Large intestine (tissue), 3 donors: ENCODE measurements around the gene STX11. TPM values are rescaled to one million over a fixed set of nuclear protein-coding genes. Genes with fewer than 3 reads are reported as not detected.
A peak's percentile ranks its signal among the peaks of the same experiment; 100 is the strongest.

Source experiments
- DNase-seq, 2 donors: peaks; one replicate each; pipeline versions ENCODE4 v3.0.0 to v3.0.0-alpha.2; 2013
- H3K27ac ChIP-seq: one replicate; pipeline ENCODE4 v1.5.1; 2013; ENCODE audit warnings: low read length
- H3K27me3 ChIP-seq: 2 replicates; pipeline ENCODE4 v1.6.1; 2013; ENCODE audit warnings: low read length; ENCODE audit not compliant: control insufficient read depth, insufficient read depth
- H3K36me3 ChIP-seq: 2 replicates; pipeline ENCODE4 v1.6.1; 2013; ENCODE audit warnings: low read length; ENCODE audit not compliant: control insufficient read depth, insufficient read depth
- H3K4me1 ChIP-seq: one replicate; pipeline ENCODE4 v1.6.1; 2013; ENCODE audit warnings: low read length; ENCODE audit not compliant: control insufficient read depth, insufficient read depth
- H3K4me3 ChIP-seq: one replicate; pipeline ENCODE4 v1.5.1; 2013; ENCODE audit warnings: low read length
- H3K9me3 ChIP-seq: one replicate; pipeline ENCODE4 v1.6.1; 2013; ENCODE audit warnings: mild to moderate bottlenecking, low read depth, low read length, moderate library complexity; ENCODE audit not compliant: control insufficient read depth
- WGBS: methylation state at CpG from one replicate; pipeline ENCODE4 v1.1.5; 2013; ENCODE audit warnings: low lambda C conversion rate; ENCODE audit not compliant: insufficient coverage; 5-methylcytosine and 5-hydroxymethylcytosine counted together
- polyA plus RNA-seq: library from polyadenylated mRNA; unstranded; fragments of 120-200 nt; gene quantifications from one replicate; pipeline ENCODE4 v1.2.1, GENCODE V29; 2013

The STX11 gene
- polyA plus RNA-seq, 1 donor: 2.6 TPM

GRCh38 chr6:144211160-144211559 lies 60.8 kb downstream of the STX11 start:
- Histone ChIP-seq H3K27ac (no peak overlapping the region), H3K4me1 (peaks cover 9% of the 10 kb centered on the region), H3K4me3 (no peak overlapping the region), H3K9me3 (no peaks in the 10 kb centered on the region), H3K36me3 (no peaks in the 10 kb centered on the region), H3K27me3 (peaks cover 3% of the 10 kb centered on the region)
- no peak for DNase-seq
- WGBS: 100% methylated on average over 3 of the region's 7 CpGs

DNA sequence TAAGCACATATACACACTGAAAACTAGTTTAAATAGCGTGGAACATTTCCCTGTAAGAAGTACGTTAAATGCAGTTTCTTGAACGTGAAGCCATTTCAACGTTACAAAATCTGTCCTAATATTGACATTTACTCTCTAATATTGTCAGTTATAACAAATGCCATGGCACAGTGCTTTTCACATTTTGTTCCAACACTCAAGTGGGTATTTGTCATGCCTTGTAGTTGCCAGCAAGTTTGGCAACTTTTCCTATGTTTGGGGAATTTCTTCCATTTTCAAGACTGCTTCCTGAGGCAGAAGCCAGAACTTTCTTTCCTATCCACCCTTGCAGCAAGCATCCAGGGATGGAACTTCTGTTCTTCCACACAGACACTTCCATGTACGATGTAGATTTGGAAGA lies 63.0 kb downstream of the STX11 start:
- Histone ChIP-seq H3K9me3 (no peaks in the 10 kb centered on the region), H3K27me3 (peaks cover 3% of the 10 kb centered on the region), H3K27ac (no peak overlapping the region), H3K4me3 (no peak overlapping the region), H3K4me1 (peaks cover 9% of the 10 kb centered on the region), H3K36me3 (no peaks in the 10 kb centered on the region)
- DNase-seq: no peak
- WGBS: no CpG with 5 or more reads among the region's 5 CpGs

- WGBS: 100% methylated on average over 1 of the region's 2 CpGs
- Histone ChIP-seq H3K9me3 (no peaks in the 10 kb centered on the region), H3K36me3 (no peaks in the 10 kb centered on the region), H3K27me3 (peaks cover 3% of the 10 kb centered on the region), H3K4me1 (peaks cover 9% of the 10 kb centered on the region), H3K27ac (no peak overlapping the region), H3K4me3 (no peak overlapping the region)
- no peak for DNase-seq
These were observed 63.7 kb downstream of the STX11 start for GRCh38 chr6:144214029-144214428.

DNA sequence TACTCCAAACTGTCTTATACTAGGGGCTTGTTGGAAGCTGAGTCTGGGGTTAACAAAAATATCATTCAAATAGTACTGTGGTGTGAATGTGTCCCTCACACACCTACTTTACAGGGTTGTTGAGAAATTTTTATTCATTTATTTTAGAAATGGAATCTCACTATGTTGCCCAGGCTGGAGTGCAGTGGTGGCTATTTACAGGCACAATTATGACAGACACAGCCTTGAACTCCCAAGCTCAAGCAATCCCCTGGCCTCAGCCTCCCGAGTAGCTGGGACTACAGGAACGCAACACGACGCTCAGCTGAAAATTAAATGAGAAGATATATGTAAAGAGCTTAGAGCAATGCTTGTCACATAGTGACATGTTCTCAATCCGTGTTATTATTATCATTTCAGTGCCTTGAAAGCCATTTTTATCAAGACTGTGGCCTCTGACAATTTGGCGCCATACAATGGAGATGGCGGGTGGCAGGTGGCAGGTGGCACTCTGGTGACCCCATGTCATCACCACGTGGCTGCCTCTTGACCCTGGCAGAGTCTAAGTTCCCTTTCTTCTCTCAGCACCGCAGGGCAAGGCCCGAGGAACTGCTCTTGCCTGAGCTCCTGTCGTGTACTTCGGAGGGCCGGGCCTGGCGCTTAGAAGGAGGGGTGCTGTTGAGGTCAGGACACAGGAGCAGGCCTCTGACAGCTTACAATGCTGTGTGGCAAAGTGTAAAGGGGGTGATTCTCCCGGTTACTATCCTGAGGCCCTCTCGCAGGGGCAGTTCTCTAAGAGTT lies 64.5 kb downstream of the STX11 start:
- Histone ChIP-seq H3K9me3 (no peaks in the 10 kb centered on the region), H3K36me3 (no peaks in the 10 kb centered on the region), H3K27ac (peak overlapping the region; percentile 97), H3K4me3 (peak overlapping the region; percentile 79), H3K27me3 (peaks cover under 1% of the 10 kb centered on the region), H3K4me1 (peaks cover 9% of the 10 kb centered on the region)
- WGBS: no CpG with 5 or more reads among the region's 16 CpGs
- no peak for DNase-seq

GRCh38 chr6:144215402-144215931 lies 65.2 kb downstream of the STX11 start:
- WGBS: no CpG with 5 or more reads among the region's 10 CpGs
- H3K4me1 ChIP-seq: peaks cover 9% of the 10 kb centered on the region
- DNase-seq: peak in 1 of 2 donors; percentile 22
- H3K9me3 ChIP-seq: no peaks in the 10 kb centered on the region
- H3K36me3 ChIP-seq: no peaks in the 10 kb centered on the region
- peak overlapping the region; percentile 97 for H3K27ac ChIP-seq
- peak overlapping the region; percentile 79 for H3K4me3 ChIP-seq
- no peaks in the 10 kb centered on the region for H3K27me3 ChIP-seq

GRCh38 chr6:144215932-144216667 lies 65.8 kb downstream of the STX11 start:
- Histone ChIP-seq H3K27ac (peak overlapping the region; percentile 97), H3K9me3 (no peaks in the 10 kb centered on the region), H3K4me1 (peaks cover 9% of the 10 kb centered on the region), H3K4me3 (peak overlapping the region; percentile 79), H3K36me3 (no peaks in the 10 kb centered on the region), H3K27me3 (no peaks in the 10 kb centered on the region)
- peak; percentile 96 to 98 for DNase-seq
- 0% methylated on average over 5 of the region's 61 CpGs for WGBS

DNA sequence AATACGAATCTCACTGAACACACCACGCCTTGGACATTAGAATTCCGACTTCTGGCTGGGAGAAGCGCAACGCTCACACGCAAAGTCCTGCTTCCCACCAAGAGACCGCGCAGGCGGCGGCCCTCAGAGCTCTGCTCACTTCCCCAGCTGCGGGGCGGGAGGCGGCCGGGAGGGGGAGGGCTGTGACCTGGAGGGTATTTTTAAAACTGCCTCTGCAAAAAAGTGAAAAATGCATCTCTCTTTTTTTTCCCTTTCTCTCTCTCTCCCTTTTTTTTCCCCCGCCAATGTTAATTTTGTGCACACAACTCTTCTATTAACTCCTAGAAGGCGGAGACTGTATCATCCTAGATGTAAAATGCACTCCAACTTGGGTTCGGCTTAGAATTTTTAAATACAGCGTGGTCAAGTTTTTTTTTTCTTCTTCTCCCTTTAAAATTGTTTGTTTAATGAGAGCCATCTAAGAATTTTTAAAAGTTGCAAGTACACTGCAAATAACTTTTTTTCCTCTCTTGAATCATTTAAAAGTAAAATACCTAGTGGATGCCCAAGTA lies 66.4 kb downstream of the STX11 start:
- no peaks in the 10 kb centered on the region for H3K36me3 ChIP-seq
- no peaks in the 10 kb centered on the region for H3K9me3 ChIP-seq
- peaks cover 9% of the 10 kb centered on the region for H3K4me1 ChIP-seq
- no peak for DNase-seq
- H3K27me3 ChIP-seq: no peaks in the 10 kb centered on the region
- peak overlapping the region; percentile 79 for H3K4me3 ChIP-seq
- WGBS: 35% methylated on average over 3 of the region's 18 CpGs
- H3K27ac ChIP-seq: peak overlapping the region; percentile 97

DNA sequence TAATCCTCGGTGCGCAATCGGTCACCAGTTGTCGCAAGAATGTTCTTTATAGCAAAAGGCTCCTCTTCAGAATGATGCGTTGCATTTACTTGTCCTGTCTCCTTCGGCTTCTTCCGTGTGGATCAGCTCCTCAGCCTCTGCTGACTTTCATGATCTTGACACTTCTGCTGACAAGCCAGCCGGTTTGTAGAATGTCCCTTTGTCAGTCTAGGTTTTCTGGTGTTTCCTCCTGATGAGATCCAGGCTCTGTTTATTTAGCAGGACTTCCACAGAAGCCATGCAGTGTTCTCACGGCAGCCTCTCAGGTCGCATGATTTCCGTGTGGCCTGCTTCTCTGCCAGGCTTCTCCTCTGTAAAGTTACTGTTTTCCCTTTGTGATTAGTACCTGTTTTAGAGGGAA lies 66.9 kb downstream of the STX11 start:
- DNase-seq: no peak
- Histone ChIP-seq H3K27ac (no peak overlapping the region), H3K9me3 (no peaks in the 10 kb centered on the region), H3K36me3 (no peaks in the 10 kb centered on the region), H3K27me3 (no peaks in the 10 kb centered on the region), H3K4me1 (peaks cover 9% of the 10 kb centered on the region), H3K4me3 (peak overlapping the region; percentile 79)
- 82% methylated on average over 2 of the region's 11 CpGs for WGBS

DNA sequence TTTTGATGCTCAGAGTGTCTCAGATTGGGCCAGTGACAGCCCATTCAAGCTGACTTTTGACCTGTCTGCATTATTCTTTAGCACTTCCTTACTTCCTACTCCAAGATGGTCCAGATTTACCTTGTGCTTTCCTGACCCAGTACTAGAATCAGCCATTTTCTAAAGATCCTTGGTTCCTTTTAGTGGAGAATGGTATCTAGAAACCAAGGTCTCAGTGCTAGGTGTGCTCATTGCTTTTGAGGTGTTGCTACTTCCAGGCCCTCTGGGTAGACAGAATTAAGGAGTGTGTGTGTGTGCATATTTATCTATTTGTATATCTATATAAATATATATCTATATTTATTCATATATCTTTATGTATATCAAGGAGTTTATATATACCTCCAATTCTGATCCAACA lies 67.5 kb downstream of the STX11 start:
- Histone ChIP-seq H3K27ac (no peak overlapping the region), H3K27me3 (no peaks in the 10 kb centered on the region)

GRCh38 chr6:144219056-144219685 lies 68.9 kb downstream of the STX11 start:
- WGBS: 100% methylated on average over 1 of the region's 3 CpGs
- H3K4me3 ChIP-seq: no peak overlapping the region
- no peaks in the 10 kb centered on the region for H3K36me3 ChIP-seq
- no peak overlapping the region for H3K27ac ChIP-seq
- peak; percentile 7 to 12 for DNase-seq
- H3K4me1 ChIP-seq: peaks cover 9% of the 10 kb centered on the region
- no peaks in the 10 kb centered on the region for H3K9me3 ChIP-seq
- no peaks in the 10 kb centered on the region for H3K27me3 ChIP-seq

More for the DNA sequence above, 67.5 kb downstream of the STX11 start:
- Histone ChIP-seq H3K4me1 (peaks cover 9% of the 10 kb centered on the region), H3K4me3 (no peak overlapping the region), H3K9me3 (no peaks in the 10 kb centered on the region), H3K36me3 (no peaks in the 10 kb centered on the region)
- no peak for DNase-seq
